Astrocyte (in vitro differentiated cells and primary cell): Measurements from ENCODE around the gene LSM7. TPM values are rescaled to one million over a fixed set of nuclear protein-coding genes. Genes with fewer than 3 reads are reported as not detected.

Source experiments
- DNase-seq: peaks from one replicate; pipeline ENCODE4 v3.0.0-alpha.2; 2010; ENCODE audit warnings: low read depth
- FAIRE-seq: peaks from 2 replicates; lab custom pipeline; 2011; peaks lifted over from hg19 to GRCh38; lab: Jason Lieb, UNC
- H2AFZ ChIP-seq: 2 replicates; pipeline ENCODE4 v1.6.0; 2012; ENCODE audit warnings: low read depth, low read length, inconsistent platforms
- H3K27ac ChIP-seq: 2 replicates; pipeline ENCODE4 v1.5.1; 2011; ENCODE audit warnings: low read depth, low read length, inconsistent platforms
- H3K27me3 ChIP-seq: 2 replicates; pipeline ENCODE4 v1.6.0; 2011; ENCODE audit warnings: low read length, inconsistent platforms; ENCODE audit not compliant: insufficient read depth
- H3K36me3 ChIP-seq: 2 replicates; pipeline ENCODE4 v1.5.1; 2011; ENCODE audit warnings: low read length, inconsistent platforms; ENCODE audit not compliant: insufficient read depth
- H3K4me1 ChIP-seq: 2 replicates; pipeline ENCODE4 v1.5.1; 2011; ENCODE audit warnings: low read length, inconsistent platforms; ENCODE audit not compliant: insufficient read depth
- H3K4me2 ChIP-seq: 2 replicates; pipeline ENCODE4 v1.6.0; 2012; ENCODE audit warnings: low read length, inconsistent platforms
- H3K4me3 ChIP-seq: 2 replicates; pipeline ENCODE4 v1.5.1; 2011; ENCODE audit warnings: low read depth, mild to moderate bottlenecking, low read length, inconsistent platforms; ENCODE audit not compliant: insufficient read depth
- H3K79me2 ChIP-seq: 2 replicates; pipeline ENCODE4 v1.6.0; 2012; ENCODE audit warnings: mild to moderate bottlenecking, low read length, inconsistent platforms; ENCODE audit not compliant: insufficient read depth
- H3K9ac ChIP-seq: 2 replicates; pipeline ENCODE4 v1.6.0; 2012; ENCODE audit warnings: mild to moderate bottlenecking, low read length, inconsistent platforms
- H3K9me3 ChIP-seq: 2 replicates; pipeline ENCODE4 v1.5.1; 2012; ENCODE audit warnings: low read depth, mild to moderate bottlenecking, low read length, inconsistent platforms; ENCODE audit not compliant: insufficient read depth
- H4K20me1 ChIP-seq: 2 replicates; pipeline ENCODE4 v1.6.0; 2012; ENCODE audit warnings: low read length, inconsistent platforms; ENCODE audit not compliant: insufficient read depth
- H3K27ac Mint-ChIP-seq: one replicate; pipeline ENCODE4 v1.8.0; 2021; ENCODE audit warnings: mild to moderate bottlenecking, mixed read lengths; ENCODE audit not compliant: unreplicated experiment
- H3K27me3 Mint-ChIP-seq: one replicate; pipeline ENCODE4 v1.8.0; 2021; ENCODE audit warnings: low read depth, mixed read lengths; ENCODE audit not compliant: unreplicated experiment
- H3K36me3 Mint-ChIP-seq: one replicate; pipeline ENCODE4 v1.8.0; 2021; ENCODE audit warnings: low read depth, mixed read lengths; ENCODE audit not compliant: unreplicated experiment
- H3K4me1 Mint-ChIP-seq: one replicate; pipeline ENCODE4 v1.8.0; 2021; ENCODE audit warnings: low read depth, mixed read lengths; ENCODE audit not compliant: unreplicated experiment
- H3K4me3 Mint-ChIP-seq: one replicate; pipeline ENCODE4 v1.8.0; 2021; ENCODE audit warnings: mild to moderate bottlenecking, moderate library complexity, mixed read lengths; ENCODE audit not compliant: unreplicated experiment
- H3K9me3 Mint-ChIP-seq: one replicate; pipeline ENCODE4 v1.8.0; 2021; ENCODE audit warnings: mild to moderate bottlenecking, mixed read lengths; ENCODE audit not compliant: unreplicated experiment
- EZH2 ChIP-seq: IDR thresholded peaks from 2 replicates; pipeline ENCODE4 v1.6.1; 2012; ENCODE audit warnings: mild to moderate bottlenecking, low read length, inconsistent platforms; ENCODE audit not compliant: insufficient read depth
- total RNA-seq: library from RNA; stranded (reverse); gene quantifications from 2 replicates; pipeline ENCODE4 v1.2.1, GENCODE V29; 2021
- TF ChIP-seq, protein P1 (sequence below): IDR thresholded peaks from 2 replicates; pipeline ENCODE4 v1.5.1; 2011; ENCODE audit warnings: low read depth, mild to moderate bottlenecking, inconsistent platforms, low read length, moderate library complexity; ENCODE audit not compliant: insufficient read depth

LSM7 gene
- total RNA-seq, 1 donor from 2014 or later = 91.4 TPM

DNA sequence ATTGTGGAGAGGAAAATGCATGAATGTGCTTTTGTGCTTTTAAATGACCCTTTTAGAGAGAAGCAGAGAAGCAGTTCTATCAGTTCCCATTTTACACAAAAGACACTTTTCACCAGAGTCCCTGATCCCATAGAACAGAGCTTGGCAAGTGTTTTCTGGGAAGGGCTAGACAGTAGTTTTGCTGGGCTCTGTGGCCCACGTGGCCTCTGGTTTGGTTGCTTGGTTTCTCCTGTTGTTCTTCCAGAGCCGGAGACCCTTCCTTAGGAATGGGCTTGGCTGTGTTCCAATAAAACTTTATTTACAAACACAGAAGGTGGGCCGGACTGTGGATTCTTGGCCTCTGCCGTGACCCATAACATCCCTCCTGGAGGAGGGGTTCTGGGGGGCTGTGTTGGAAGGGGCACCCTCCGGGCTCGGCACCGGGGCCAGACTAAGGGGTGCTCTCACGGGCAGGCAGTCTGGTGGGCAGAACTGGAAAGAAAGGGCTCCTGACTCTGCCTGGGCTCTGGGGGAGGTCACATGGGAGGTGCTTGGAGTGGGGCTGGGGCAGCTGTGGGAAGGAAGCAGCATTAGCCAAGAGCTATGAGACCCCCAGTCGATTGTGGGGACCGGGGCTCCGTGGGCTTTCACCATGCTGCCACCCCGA lies 3.3 kb upstream of the LSM7 start:
- Histone ChIP-seq H3K4me3 (no peak overlapping the region), H3K27ac (no peak overlapping the region), H4K20me1 (peaks cover 73% of the 10 kb centered on the region), H3K36me3 (no peaks in the 10 kb centered on the region), H3K27me3 (no peaks in the 10 kb centered on the region), H2AFZ (no peak overlapping the region), H3K9ac (no peak overlapping the region), H3K9me3 (no peaks in the 10 kb centered on the region), H3K79me2 (peaks cover 88% of the 10 kb centered on the region), H3K4me1 (peaks cover 15% of the 10 kb centered on the region), H3K4me2 (no peak overlapping the region)
- no peaks in the 10 kb centered on the region for H3K9me3 Mint-ChIP-seq
- FAIRE-seq (no peak), DNase-seq (no peak)
- no peak overlapping the region for H3K27ac Mint-ChIP-seq
- TF ChIP-seq, protein P1, sequence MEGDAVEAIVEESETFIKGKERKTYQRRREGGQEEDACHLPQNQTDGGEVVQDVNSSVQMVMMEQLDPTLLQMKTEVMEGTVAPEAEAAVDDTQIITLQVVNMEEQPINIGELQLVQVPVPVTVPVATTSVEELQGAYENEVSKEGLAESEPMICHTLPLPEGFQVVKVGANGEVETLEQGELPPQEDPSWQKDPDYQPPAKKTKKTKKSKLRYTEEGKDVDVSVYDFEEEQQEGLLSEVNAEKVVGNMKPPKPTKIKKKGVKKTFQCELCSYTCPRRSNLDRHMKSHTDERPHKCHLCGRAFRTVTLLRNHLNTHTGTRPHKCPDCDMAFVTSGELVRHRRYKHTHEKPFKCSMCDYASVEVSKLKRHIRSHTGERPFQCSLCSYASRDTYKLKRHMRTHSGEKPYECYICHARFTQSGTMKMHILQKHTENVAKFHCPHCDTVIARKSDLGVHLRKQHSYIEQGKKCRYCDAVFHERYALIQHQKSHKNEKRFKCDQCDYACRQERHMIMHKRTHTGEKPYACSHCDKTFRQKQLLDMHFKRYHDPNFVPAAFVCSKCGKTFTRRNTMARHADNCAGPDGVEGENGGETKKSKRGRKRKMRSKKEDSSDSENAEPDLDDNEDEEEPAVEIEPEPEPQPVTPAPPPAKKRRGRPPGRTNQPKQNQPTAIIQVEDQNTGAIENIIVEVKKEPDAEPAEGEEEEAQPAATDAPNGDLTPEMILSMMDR = no peak
- TF ChIP-seq EZH2 = no peak
- peaks cover 24% of the 10 kb centered on the region for H3K4me1 Mint-ChIP-seq
- H3K36me3 Mint-ChIP-seq = no peaks in the 10 kb centered on the region
- no peak overlapping the region for H3K4me3 Mint-ChIP-seq
- no peaks in the 10 kb centered on the region for H3K27me3 Mint-ChIP-seq

DNA sequence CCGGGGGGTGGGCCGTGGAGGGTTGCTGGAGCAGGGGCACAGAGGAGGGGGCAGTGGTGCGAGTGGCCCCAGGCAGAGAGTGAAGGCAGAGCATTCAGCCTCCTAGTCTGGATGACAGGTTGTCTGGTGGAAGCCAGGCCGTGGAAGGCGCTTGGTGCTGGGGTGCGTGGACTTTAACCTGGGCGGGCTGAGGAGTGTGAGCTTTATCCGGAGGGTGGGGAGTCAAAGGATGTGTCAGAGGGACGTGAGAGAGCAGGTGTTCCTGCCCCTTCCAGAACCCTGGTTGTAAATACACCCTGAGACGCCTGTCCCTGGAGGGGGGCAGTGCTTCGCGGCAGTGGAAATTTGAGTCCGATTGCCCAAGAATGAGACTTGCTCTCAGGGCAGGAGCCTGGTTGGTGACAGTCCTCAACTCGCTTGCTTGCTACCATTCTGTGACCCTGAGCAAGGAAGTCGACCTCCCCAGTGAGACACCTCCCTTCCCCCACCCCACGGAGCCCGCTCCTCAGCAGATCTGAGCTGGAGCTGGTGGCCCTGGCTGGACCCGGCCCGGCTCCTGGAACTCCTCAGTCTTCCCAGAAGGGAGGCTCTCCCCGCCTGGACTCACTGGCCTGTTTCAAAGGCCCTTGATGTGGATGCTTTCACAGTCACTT lies 2.4 kb upstream of the LSM7 start:
- no peak overlapping the region for H3K4me2 ChIP-seq
- no peak overlapping the region for H3K27ac ChIP-seq
- H2AFZ ChIP-seq = no peak overlapping the region
- H3K27me3 Mint-ChIP-seq = no peaks in the 10 kb centered on the region
- TF ChIP-seq, protein P1 = no peak
- no peak for TF ChIP-seq EZH2
- peaks cover 27% of the 10 kb centered on the region for H3K4me1 Mint-ChIP-seq
- no peaks in the 10 kb centered on the region for H3K27me3 ChIP-seq
- peak overlapping the region; percentile 77 for H3K27ac Mint-ChIP-seq
- no peaks in the 10 kb centered on the region for H3K9me3 ChIP-seq
- H3K4me3 ChIP-seq = no peak overlapping the region
- peaks cover 3% of the 10 kb centered on the region for H3K36me3 Mint-ChIP-seq
- peaks cover 69% of the 10 kb centered on the region for H4K20me1 ChIP-seq
- DNase-seq = no peak
- H3K36me3 ChIP-seq = no peaks in the 10 kb centered on the region
- FAIRE-seq = no peak
- H3K9ac ChIP-seq = peak overlapping the region; percentile 17
- no peaks in the 10 kb centered on the region for H3K9me3 Mint-ChIP-seq
- peak overlapping the region; percentile 72 for H3K4me3 Mint-ChIP-seq
- H3K4me1 ChIP-seq = peaks cover 15% of the 10 kb centered on the region
- peaks cover 88% of the 10 kb centered on the region for H3K79me2 ChIP-seq

DNA sequence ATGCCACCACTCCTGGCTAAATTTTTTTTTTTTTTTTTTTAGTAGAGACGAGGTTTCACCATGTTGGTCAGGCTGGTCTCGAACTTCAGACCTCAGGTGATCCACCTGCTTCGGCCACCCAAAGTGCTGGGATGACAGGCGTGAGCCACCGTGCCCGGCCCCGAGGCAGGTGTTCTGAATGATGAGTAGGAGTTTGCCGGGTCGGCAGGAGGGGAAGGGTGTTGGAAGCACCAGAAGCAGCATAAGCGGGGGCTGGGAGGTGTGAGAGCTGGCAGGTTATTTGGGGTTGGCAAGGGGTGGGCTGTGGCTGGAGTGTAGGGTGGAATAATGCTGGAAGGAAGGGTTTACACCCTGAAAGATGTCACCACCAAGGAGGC lies 1.9 kb upstream of the LSM7 start:
- DNase-seq (no peak), FAIRE-seq (no peak)
- TF ChIP-seq, protein P1 = no peak
- TF ChIP-seq EZH2 = no peak
- Mint-ChIP-seq H3K27me3 (no peaks in the 10 kb centered on the region), H3K9me3 (no peaks in the 10 kb centered on the region), H3K4me3 (peak overlapping the region; percentile 72), H3K27ac (peak overlapping the region; percentile 77), H3K36me3 (peaks cover 3% of the 10 kb centered on the region), H3K4me1 (peaks cover 27% of the 10 kb centered on the region)
- no peaks in the 10 kb centered on the region for H3K9me3 ChIP-seq
- no peaks in the 10 kb centered on the region for H3K27me3 ChIP-seq
- H3K27ac ChIP-seq = no peak overlapping the region
- no peak overlapping the region for H3K9ac ChIP-seq
- no peaks in the 10 kb centered on the region for H3K36me3 ChIP-seq
- peaks cover 89% of the 10 kb centered on the region for H3K79me2 ChIP-seq
- no peak overlapping the region for H3K4me2 ChIP-seq
- no peak overlapping the region for H2AFZ ChIP-seq
- H3K4me1 ChIP-seq = peaks cover 15% of the 10 kb centered on the region
- H3K4me3 ChIP-seq = no peak overlapping the region
- peaks cover 69% of the 10 kb centered on the region for H4K20me1 ChIP-seq
